ENCODE measurements around the gene IRAK1. TPM values are rescaled to one million over a fixed set of nuclear protein-coding genes. Genes with fewer than 3 reads are reported as not detected.

The IRAK1 gene
- polyA plus RNA-seq, 1 experiment, result 42.6 TPM

DNA sequence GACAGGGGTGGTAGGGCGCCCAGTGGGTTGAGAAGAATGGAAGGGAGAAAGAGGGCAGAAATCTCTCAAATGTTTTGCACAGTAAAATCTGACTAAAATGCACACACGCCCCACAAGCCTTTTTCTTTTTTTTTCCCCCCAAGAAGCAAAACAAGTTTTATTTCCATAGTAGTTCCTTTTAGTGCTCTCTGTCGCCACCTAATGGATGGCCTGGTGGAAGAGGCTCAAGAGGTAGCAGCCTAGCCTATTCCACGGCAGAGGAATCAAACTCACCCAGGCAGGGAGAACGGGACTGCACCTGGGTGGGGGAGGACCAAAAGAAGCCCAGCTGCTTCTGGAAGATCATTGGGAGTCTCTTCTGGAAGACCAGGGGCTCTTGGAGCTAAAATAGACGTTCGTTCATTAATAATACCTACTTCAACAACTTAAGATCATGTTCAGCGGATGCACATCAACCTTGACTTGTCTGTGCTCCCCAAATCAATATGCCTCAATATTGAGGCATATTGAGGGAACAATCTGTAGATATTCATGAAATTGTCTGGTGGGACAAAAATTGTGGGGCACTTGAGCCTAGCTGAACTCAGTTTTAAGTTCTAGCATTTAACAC is 31.6 kb upstream of the IRAK1 start:
- H3K36me3 ChIP-seq (ENCODE audit: control insufficient read depth, insufficient read depth, low read length), result no peaks in the 10 kb centered on the region; the same call in 1 of the 2 replicates
- no peaks in the 10 kb centered on the region for H3K27me3 ChIP-seq (ENCODE audit: control insufficient read depth, insufficient read depth, low read length)
- DNase-seq (ENCODE audit: low read depth), result no peak
- no peak overlapping the region for H3K4me3 ChIP-seq (ENCODE audit: low read depth, low read length)
- ChIA-PET POLR2A (no interaction called here), CTCF (interaction anchor here (0.9 to 1.5 kb wide), 3 partner anchors 25 to 46 kb away, joined by 3 to 10 read pairs (median 3); no protein-coding TSS in a partner anchor)
- TF ChIP-seq, protein P1, sequence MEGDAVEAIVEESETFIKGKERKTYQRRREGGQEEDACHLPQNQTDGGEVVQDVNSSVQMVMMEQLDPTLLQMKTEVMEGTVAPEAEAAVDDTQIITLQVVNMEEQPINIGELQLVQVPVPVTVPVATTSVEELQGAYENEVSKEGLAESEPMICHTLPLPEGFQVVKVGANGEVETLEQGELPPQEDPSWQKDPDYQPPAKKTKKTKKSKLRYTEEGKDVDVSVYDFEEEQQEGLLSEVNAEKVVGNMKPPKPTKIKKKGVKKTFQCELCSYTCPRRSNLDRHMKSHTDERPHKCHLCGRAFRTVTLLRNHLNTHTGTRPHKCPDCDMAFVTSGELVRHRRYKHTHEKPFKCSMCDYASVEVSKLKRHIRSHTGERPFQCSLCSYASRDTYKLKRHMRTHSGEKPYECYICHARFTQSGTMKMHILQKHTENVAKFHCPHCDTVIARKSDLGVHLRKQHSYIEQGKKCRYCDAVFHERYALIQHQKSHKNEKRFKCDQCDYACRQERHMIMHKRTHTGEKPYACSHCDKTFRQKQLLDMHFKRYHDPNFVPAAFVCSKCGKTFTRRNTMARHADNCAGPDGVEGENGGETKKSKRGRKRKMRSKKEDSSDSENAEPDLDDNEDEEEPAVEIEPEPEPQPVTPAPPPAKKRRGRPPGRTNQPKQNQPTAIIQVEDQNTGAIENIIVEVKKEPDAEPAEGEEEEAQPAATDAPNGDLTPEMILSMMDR (IDR thresholded peaks at IDR 0.05; ENCODE audit: insufficient read depth, low read depth, low read length), result peak; percentile 71

DNA sequence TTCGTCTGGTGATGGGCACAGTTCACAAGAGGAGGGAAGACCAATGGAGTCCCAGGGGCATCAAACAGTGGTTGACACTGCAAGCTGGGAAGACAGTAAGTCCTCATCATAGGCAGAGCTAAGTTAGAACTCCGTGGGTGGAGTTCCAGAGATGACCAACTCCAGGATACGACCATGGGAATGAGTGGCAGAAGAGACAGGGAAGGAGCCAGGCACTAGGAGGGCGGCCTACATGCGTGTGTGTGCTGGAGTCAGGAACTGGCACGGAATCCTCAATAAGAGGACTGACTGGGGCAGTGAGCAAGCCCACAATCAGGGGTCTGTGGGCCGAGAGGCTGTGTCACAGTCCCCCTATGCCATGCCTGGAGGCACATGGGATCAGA is 30.4 kb upstream of the IRAK1 start:
- CTCF ChIA-PET, result interaction anchor here (0.9 to 1.6 kb wide), 3 partner anchors 9 to 36 kb away, joined by 3 to 6 read pairs (median 3); no protein-coding TSS in a partner anchor
- TF ChIP-seq, protein P1 (IDR thresholded peaks at IDR 0.05; ENCODE audit: insufficient read depth, low read depth, low read length), result no peak
- no peak for DNase-seq (ENCODE audit: low read depth)
- H3K27me3 ChIP-seq (ENCODE audit: control insufficient read depth, insufficient read depth, low read length), result no peaks in the 10 kb centered on the region
- H3K36me3 ChIP-seq (ENCODE audit: control insufficient read depth, insufficient read depth, low read length), result no peaks in the 10 kb centered on the region; the same call in 1 of the 2 replicates
- POLR2A ChIA-PET, result interaction anchor here (0.5 to 1.3 kb wide), 2 partner anchors 9 to 10 kb away, joined by 3 to 8 read pairs; no protein-coding TSS in a partner anchor
- no peak overlapping the region for H3K4me3 ChIP-seq (ENCODE audit: low read depth, low read length)

DNA sequence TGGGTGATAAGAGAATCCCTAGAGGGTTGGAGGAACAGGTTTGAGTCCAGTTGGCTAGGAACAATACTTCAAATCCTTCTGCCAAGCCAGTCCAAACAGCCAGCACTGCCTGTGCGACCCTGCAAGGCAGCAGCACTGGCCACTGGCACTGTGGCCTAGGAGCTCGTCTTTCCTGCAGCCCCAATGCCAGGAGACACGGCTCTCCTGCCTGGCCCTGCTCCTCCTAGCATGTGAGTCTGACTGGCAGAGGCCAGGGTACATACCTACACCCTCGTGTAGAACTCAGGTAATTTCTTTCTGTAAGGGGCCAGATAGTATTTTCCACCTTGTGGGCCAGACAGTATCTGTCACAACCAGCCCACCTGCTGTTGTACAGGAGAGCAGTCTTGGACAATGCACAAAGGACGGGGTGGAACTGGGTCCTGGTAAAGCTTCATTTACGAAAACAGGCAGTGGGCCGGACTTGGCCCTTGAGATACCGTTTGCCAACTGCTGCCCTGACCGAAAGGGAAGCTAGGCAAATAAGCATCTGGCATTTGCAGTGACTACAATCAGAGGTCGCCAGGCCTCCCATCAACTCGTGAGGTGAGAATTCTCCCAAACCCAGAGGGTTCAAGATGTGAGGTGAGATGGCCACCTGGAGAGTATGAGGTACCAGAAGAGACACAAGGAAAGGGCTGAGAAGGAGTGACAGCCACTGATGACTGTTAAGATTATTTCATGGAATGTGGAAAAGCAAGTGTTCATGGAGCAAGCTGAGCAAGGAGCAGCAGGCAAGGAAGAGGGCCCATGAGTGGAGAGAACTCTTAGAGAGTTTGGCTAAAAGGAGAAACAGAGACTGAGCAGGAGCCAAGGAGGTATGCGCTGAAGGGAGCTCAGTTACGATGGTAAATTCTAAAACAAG is 29.8 kb upstream of the IRAK1 start:
- ChIA-PET POLR2A (interaction anchor here (0.5 to 1.3 kb wide), 2 partner anchors 9 to 10 kb away, joined by 3 to 8 read pairs; no protein-coding TSS in a partner anchor), CTCF (interaction anchor here (0.9 to 1.6 kb wide), 3 partner anchors 9 to 48 kb away, joined by 3 to 6 read pairs (median 4); partner anchors contain the start of gene MECP2)
- no peak overlapping the region for H3K4me3 ChIP-seq (ENCODE audit: low read depth, low read length)
- H3K27me3 ChIP-seq (ENCODE audit: control insufficient read depth, insufficient read depth, low read length), result no peaks in the 10 kb centered on the region
- no peak for DNase-seq (ENCODE audit: low read depth)
- TF ChIP-seq, protein P1 (IDR thresholded peaks at IDR 0.05; ENCODE audit: insufficient read depth, low read depth, low read length), result no peak
- H3K36me3 ChIP-seq (ENCODE audit: control insufficient read depth, insufficient read depth, low read length), result no peaks in the 10 kb centered on the region; the same call in 1 of the 2 replicates

DNA sequence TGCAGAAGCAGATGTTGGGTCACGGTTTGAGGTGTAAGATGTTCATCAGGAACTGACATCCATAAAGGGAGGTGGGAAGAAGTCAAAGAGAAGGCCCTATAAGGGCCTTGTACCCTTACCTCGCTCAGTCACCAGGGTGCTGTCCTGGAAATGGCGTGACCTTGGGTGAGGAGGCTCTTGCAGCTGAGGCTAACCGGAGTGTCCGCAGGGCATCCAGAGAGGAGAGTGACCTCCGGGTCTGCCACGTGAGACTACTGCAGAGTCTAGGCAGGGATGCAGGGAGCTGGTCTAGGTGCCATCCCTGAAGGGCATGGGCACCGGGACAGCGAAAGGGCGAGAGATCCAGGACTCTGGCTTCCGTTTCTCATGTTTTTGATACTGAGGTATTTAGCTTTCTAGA is 28.7 kb upstream of the IRAK1 start:
- no peaks in the 10 kb centered on the region for H3K27me3 ChIP-seq (ENCODE audit: control insufficient read depth, insufficient read depth, low read length)
- TF ChIP-seq, protein P1 (IDR thresholded peaks at IDR 0.05; ENCODE audit: insufficient read depth, low read depth, low read length), result no peak
- ChIA-PET CTCF (interaction anchor here (1.4 kb wide), 1 partner anchor 49 kb away, joined by 4 read pairs; the partner anchor contains the start of gene MECP2), POLR2A (interaction anchor here (0.6 to 0.8 kb wide), 2 partner anchors 28 to 157 kb away, joined by 3 to 4 read pairs; no protein-coding TSS in a partner anchor)
- no peak overlapping the region for H3K4me3 ChIP-seq (ENCODE audit: low read depth, low read length)
- DNase-seq (ENCODE audit: low read depth), result no peak
- no peaks in the 10 kb centered on the region; the same call in 1 of the 2 replicates for H3K36me3 ChIP-seq (ENCODE audit: control insufficient read depth, insufficient read depth, low read length)

All from BJ (cell line).